ENCODE results near the gene GIPC2.

Gene GIPC2

DNA sequence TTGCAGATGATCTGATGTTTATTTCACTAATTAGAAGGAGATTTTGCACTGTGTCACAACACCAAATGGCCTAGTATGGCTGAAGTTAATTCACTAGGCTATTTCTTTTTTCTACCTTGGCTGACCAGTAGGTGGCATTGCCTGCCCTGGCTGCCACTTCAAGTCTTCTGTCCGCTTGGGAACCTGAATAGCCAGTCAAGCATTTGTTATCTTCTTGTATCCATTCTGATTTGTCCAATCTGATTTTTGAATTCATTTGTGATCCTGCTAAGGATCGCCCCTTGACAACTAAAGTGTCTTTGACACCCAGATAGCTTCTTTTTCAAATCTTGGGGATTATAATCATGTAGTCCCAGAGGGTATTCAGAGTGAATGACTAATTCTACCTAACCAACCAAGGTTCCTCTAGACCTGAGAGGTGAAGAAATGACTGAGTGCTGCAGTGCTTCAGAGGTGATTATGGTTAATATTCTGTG, 99.4 kb downstream of the GIPC2 start:
- DNase-seq (ENCODE audit: low spot score), result peak; percentile 76

DNA sequence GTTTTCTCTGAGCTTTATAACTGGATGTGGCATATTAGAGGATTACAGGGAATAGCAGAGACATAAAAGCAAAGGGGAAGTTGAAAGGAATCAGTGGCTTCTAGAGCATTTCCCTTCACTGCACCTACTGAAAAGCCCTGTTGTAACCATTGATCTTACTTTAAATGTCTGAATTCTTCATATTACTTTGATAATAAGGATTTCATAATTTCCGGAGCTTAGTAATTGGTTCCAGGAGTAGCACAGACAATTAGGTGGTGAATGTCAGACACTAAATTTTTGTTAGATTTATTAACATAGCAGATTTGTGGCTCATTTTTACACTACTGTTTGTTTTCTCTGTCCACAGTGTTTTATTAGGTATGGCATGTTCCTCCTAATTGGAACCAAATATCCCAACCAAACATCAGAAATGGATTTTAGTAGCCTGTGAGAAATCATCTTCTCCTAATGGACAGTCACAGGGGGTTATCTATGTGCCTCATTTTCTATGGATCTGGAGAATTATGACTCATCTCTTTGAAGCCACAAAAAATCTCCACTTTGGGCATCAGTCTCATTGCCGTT, 100.5 kb downstream of the GIPC2 start:
- DNase-seq (ENCODE audit: low spot score), result no peak

DNA sequence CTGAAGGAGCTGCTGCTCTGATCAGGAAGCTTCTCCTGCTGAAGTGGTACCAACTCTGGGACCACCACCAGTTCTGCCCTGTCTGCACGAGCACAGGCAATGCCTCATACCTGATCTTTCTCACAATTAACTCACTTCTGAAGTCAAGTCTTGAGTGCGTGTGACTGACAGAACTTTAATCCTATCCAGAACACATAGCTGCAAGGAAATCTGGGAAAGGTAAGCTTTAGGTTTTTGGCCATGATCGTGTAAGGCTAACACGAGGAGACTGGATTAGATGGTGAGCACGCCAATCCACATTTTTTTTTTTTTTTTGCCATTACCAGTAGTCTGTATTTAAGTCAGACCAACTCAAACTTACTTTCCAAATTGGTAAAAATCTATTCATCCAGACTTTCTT, 101.3 kb downstream of the GIPC2 start:
- no peak for DNase-seq (ENCODE audit: low spot score)

DNA sequence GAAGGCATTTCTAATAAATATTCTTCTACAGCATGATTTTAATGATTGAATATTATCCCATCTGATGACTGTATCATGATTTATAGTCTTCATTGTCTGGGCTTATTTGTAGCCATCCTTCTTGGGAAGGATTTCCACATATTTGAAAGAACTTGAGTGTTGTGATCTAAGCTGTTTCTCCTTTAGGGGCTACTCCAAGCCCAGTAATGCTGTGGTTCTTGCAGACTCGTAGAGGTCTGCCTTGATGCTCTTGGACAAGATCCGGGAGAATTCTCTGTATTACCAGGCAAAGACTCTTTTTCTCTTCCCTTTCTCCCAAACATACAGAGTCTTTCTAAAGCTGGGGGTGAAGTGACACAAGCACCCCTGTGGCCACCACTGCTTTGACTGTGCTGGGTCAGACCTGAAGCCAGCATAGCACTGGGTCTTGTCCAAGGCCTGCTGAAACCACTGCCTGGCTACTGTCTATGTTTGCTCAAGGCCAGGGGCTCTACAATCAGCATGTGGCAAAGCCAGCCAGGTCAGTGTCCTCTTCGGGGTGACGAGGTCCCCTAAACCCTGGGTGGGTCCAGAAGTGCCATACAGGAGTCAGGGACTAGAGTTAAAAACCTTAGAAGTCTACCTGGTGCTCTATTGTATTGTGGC, 107.4 kb downstream of the GIPC2 start:
- DNase-seq (ENCODE audit: low spot score), result no peak

DNA sequence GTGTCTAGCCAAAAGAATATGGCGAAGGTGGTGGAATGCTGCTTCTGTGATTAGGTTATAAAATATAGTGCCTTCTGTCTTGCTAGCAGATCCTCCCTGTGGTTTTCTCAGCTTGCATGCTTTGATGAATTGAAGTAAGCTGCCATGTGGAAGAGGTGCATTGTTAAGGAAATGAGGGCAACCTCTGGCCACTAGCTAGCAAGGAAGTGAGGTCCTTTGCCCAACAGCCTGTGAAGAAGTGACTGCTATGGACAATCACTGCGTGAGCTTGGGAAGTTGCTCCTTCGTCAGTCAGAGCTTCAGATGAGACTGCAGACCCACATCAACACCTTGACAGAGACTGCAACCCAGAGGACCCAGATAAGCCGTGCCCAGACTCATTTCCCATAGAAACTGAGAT, 109.4 kb downstream of the GIPC2 start:
- DNase-seq (ENCODE audit: low spot score), result no peak

DNA sequence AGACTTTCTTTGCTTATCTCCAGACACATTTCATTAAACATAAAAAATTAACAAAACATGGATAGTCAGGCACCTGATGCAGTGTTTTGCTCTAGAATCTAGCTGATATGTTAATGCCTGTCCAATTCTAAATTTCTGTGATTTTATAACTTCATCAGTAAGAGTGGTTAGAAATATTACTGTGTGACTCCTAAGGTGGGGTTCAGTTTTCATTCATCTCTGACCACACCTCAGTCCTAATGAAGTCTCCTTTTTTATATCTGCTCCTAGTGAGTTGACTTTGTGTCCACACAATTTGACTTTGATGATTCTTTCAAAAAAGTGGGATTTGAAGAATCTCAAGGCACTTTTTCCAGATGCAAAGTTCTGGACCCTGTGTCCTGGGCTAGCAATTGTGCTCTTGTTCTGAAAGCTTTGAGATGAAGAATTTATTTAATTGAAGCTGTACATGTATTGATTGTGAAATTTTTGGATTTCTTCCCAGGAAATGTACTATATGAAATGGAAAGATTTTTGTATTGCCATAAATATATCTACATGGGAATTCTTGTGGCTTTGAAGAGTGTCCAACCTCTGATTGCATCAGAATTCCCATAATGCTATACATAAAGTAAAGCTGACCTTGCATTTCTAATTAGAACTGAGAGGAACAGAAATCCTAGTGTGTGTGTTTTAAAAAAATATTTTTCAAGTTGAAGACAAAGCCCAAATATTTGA, 111.2 kb downstream of the GIPC2 start:
- DNase-seq (ENCODE audit: low spot score), result no peak

DNA sequence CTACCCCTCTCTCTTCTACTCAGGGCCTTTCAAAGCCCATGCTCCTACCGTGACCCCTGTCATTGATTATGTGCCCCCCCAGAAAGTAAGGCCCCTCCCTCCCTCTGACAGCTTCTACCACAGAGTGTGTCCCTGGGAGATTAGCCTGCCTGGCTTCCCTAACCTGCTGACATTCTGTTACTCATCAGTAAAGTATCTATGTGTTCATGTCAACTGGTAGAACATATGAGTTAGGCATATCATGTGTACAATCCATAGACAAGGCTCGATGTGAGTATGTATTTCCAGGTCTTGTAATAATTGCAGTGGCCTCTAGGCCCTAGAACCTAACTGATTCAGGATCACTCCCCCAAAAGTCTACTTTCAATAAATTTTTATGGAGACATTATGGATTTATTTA, 120.0 kb downstream of the GIPC2 start:
- DNase-seq (ENCODE audit: low spot score), result no peak

DNA sequence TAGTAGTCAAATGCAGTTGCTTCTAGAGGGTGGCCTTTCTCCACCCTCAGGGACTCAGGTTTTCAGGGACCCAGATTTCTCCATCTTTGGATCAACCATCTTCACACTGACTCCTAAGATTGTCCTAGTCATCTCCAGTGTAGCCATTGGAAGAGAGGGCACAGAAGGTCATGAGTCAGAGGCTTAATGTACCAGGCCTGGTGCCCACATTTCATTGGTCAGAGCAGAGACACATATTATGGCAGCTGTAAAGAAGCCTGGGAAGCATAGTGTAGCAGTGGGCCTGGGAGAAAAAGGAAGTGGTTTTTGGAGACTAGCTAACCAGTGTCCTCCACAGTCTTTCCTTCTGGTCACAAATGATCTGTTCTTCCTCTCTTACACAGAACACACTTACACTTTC, 122.5 kb downstream of the GIPC2 start:
- DNase-seq (ENCODE audit: low spot score), result no peak

DNA sequence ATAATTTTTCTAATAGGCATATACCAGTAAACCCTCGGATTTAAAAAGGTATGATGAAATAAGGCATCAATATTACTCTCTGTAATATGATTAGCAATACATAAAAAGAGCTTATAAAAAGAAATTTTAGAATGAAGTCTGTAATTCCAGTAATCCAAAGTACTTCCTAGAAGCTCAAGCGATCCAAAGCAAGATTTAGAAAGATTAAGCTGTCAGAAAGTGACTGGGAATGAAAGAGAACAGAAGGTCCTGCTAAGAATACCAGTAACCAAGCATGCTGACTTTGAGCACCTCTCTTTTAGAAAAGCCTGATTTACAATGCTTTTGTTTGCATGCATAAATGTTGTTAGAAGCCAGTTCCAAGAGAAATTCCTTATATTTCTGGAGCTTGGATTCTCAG, 125.1 kb downstream of the GIPC2 start:
- no peak for DNase-seq (ENCODE audit: low spot score)

DNA sequence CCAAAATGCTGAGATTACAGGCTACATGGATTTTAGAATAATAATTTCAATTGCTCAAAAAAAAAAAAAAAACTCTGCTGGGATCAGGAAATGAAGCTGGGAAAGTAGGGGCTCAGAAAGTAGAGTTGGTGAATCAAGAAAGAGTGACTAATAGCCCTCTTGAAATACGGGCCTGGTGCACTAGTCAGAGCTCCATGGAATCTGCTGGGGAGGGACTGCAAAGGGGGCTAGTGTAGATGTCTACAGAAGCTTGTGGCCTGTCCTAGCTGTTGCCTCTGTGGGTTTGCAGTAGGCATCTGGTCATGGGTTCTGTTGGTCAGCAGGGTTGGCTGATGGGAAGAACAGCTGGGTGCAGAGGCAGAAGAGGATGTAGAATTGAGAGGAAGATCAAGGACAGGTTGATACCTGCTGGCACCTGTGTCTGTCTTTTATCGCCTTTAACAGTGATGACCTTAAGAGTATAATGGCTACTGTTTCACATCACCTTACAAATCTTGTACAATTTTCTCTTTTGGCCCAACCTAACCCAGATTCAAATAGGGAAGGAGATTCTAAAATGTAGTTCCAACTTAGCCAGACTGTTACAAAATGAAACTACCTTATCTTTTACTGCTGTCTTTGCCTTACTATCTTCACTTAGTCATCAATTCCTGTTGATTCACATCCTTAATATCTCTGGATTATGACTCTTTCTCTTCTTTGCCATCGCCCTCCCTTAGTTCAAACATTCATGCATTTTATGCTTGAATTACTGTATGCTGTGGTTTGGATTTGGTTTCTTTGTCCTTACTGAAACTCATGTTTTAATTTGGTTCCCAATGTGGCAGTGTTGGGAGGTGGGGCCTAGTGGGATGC, 126.2 kb downstream of the GIPC2 start:
- DNase-seq (ENCODE audit: low spot score), result no peak

DNA sequence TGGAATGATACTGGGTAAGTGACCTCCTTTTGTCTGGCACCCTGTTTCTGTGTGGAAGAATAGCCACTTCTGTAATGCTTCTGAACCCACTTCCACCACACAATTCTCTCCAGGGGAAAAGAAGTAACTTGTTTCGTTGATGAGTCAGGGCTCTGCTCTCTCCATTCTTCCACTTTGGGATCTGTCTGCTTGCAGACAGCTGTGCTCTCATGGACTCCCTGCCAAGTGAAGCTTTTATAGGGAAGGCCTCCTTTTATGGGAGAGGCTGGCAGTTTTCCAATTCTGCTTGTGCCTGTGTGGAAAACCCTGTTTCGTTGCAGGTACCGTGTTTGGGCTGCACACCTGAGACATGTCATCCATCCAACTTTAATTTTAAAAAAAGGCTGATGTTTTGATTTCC, 130.7 kb downstream of the GIPC2 start:
- DNase-seq (ENCODE audit: low spot score), result no peak

DNA sequence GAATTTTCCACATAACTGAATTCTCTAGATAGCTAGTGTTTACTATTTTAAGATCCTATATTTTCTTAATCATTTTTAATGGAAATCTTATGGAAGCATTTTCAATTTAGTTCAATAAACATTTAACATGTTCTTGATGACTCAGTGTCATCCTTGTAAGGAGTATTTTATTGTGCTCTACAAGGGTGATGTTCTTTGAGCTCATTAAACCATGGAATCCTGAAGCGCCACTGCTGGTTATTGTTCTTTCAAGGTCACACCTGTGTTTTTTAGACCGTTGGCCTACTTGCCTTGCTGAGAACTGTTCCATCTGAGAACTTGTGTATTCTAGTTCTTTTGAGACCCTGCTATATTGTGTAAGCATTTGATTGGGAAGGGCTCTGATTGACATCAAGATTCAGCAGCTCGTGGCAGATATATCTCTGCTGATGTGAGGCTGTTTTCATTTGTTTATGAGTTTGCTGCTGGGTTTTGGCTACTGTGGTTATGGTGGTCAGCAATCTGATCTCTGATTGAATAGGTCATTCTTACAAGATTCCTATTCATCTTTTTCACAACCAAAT, 132.0 kb downstream of the GIPC2 start:
- no peak for DNase-seq (ENCODE audit: low spot score)

DNA sequence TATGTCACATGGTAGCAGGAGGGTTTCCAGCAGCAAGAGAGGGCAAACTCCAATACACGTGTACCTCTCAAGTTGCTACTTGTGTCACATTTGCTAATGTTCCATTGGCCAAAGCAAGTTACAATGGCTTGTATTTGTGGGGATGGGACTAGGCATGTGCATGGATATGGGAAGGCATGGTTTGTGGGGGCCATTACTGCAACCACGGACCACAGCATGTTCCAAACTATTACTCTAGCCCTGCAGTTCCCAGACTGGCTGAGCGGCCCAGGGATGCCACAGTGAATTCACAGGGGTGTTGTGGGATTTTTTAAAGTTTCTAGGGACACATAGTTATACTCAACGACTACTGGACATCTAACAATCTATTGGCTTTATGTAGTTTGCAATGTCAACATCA, 133.1 kb downstream of the GIPC2 start:
- DNase-seq (ENCODE audit: low spot score), result no peak

DNA sequence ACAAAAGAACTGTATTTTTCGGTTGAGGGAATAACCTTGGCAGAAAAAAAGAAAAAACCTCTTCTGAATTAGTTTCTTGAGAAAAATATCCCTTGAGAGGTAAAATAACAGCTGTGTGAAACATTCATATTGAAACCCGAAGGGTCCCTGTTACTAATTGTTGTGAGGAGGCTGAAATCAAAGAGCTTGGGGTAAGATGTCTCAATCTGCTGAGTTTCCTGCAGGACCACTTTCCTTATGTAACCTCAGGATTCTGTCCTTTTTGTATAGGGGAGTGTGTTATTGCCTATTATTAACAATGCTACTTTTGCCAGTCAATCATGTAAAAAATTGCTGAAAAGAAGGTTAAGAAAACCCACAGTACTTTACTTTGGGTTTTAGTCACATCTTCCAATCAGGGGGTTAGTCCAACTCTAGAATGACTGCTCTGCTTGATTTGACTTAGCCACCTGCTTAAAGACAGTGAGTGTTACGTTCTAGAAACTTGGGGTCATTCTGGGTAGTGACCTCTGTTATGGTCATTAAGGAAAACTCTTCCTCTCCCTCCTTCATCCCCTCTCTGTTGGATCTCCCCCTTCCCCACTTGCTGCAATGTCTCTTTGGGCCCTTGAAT, 138.8 kb downstream of the GIPC2 start:
- DNase-seq (ENCODE audit: low spot score), result no peak
